Right lung (tissue), 5 donors: ENCODE data around the gene PTPN3. TPM values are rescaled to one million over a fixed set of nuclear protein-coding genes. Genes with fewer than 3 reads are reported as not detected.

Source experiments
- DNase-seq, 2 donors: peaks; one replicate each; pipeline ENCODE4 v3.0.0-alpha.2; 2013
- polyA plus RNA-seq, 5 donors: library from polyadenylated mRNA; unstranded; fragments of 120-200 nt; gene quantifications; one replicate each; pipeline versions ENCODE4 v1.2.1 to v1.2.3, GENCODE V29; 2013; ENCODE audit warnings: inconsistent platforms in 1 of 5, low replicate concordance in 1 of 5; ENCODE audit not compliant: insufficient read length in 5 of 5, insufficient read depth in 1 of 5

The PTPN3 gene
- polyA plus RNA-seq, 5 donors: 9.1 to 15.4 (median 12.7) TPM

DNA sequence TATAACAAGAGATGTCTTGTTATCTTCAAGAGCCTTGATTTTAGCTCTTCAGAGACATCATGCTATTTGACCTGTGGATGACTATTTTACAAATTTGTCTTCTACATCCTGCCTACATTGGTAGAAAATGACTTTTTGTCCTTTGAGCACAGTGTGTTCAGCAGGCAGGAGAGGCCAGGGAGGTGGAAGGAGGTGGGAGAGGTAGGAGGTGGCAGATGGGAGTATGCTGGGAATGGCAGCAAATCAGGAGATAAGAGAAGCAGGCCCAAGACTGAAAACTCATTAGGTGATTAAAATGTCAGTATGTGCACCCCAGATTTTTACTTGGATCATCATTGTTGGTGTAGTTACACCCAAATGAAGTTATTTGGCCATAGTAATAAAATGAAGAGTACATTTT lies 44.1 kb downstream of the PTPN3 start:
- no peak for DNase-seq

DNA sequence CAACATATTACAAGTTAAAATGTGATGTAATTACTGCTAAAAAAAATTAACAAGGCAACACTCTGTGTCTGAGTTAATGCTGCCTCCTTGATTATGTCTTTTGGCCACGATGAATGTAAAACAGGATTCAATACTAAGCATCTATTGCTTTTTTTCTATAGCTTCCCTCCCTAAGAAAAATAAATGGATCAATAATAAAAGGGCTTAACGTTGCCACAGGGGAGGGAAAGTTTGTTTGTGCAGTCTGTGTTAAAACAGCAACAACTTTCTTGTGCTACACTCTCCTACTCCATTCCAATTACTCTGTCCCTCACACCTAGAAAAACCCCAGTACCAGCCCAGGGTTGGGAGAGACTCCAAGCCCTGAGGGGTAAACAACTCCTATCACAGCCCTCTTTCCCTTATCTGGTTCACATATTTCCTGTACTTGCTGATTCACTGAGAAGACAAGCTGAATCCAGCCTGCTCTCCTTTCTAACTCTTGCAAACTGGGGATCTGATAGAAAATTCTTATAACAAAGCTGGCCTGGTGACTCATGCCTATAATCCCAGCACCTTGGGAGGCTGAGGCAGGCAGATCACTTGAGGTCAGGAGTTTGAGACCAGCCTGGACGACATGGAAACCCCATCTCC lies 44.8 kb downstream of the PTPN3 start:
- no peak for DNase-seq

DNA sequence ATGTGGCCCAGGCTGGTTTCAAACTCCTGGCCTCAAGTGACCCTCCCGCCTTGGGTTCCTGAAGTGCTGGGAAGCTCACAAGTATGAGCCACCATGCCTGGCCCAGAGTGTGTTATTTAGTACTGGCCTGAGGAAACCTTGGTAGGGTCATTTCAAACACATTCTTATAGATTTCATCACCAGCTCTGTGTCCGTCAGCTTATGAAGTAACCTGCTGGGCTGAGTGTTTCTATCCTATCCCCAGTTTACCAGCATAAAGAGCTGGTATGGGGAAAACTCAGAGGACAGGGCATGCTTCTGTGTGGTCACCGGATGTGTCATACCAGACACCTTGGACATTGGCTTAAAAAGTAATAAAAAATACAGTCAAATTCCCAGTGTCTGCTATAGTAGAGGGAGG lies 45.3 kb downstream of the PTPN3 start:
- no peak for DNase-seq

DNA sequence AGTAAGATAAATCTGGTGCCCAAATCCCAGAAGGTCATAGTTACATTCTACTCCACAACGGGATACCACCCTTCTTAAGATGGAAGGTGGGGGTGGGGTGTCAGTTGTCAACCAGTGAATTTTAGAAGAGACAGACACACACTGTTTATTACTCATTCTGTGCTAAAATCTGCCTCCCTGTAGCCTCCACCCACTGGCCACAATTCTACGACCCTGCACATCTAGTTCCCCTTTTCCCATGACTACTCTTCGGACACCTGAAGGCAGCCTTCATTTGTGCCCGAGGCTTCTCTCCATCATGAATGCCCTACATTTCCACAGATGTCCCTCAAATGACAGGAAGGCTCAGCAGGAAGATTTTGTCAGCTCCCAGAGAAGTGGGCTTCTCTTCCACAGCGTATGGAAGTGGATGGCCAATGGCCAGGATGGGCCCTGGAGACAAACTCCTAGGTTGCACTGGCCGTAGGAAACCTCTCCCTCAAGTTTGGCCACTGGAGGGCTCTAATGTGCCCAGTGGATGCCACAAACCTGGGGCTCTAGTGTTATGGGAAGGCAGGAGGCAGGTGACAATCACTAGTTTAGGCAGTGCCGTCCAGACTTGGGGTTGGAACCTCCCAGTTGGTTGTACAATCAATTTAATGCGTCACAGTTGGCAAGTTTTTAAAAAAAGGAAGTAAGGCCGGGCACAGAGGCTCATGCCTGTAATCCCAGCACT lies 46.6 kb downstream of the PTPN3 start:
- DNase-seq: no peak

DNA sequence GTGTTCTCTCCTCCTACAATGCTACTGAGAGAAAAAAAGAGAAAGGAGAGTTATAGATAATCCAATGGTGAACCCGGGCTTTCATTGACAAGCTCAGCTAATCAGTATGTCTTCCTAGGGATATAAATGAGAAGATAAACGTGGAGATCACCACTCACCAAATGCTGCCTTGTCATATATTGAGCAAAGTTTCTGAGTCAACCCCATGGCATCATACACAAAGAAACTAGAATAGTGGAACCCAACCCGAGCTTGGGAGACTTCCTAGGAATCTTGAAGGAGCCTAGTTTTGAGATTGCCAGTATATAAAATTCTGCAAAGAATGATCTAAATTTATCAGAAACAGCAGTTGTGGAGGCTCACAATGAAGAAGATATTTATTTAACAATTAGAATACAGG lies 47.8 kb downstream of the PTPN3 start:
- DNase-seq: no peak

DNA sequence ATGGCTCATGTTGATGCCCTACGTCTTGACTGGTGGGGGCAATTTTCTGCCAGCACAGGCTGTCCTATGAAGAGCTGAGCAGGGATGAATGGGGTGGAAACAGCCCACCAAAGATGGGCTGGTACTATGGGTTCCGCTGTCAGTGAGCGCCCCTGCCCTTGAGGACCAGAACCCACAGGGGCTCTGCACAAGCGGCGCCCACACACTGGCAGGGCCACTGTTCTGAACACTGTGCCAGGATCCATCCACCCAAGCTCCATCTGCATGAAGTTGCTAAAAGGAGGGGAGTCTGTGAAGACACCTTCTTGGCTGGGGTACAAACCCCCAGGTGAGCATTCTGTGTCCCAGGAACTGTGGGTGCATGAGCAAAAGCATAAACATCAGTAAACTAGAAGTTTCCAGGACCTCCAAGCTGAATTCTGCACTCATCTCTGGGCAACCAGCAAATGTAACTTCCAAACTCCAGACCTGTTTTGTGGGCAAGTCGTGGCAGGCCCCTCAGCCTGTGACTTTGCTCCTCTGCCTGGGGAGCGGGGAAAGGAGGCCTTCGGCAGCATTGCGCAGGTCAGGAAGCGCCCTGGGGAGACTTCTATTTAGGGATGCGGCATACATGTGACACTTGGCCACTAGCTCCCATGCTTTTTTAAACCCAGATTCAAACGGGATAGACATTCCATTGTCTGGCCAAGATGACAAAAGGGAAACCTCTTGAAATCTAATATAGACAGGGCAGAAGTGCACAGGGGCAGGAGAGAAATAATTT lies 48.9 kb downstream of the PTPN3 start:
- no peak for DNase-seq

DNA sequence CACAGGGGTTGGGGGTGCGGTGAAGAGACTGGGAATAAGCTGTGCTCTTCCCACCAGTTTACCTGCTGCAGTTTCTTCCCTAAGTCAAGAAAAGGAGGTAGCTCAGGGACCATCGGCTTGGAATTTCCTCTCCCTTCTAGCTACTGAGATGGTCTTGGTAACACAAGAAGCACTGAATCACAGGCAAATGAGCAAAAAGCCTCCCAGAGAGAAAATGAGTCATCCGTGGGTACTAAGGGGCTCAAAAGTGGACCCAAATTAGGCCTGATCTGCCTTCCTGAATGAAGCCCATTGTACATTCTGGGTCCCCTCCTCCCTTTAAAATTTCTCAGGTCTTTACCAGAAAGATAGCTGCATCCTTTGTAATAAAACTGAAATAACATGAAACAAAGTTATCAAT lies 49.9 kb downstream of the PTPN3 start:
- DNase-seq: no peak

DNA sequence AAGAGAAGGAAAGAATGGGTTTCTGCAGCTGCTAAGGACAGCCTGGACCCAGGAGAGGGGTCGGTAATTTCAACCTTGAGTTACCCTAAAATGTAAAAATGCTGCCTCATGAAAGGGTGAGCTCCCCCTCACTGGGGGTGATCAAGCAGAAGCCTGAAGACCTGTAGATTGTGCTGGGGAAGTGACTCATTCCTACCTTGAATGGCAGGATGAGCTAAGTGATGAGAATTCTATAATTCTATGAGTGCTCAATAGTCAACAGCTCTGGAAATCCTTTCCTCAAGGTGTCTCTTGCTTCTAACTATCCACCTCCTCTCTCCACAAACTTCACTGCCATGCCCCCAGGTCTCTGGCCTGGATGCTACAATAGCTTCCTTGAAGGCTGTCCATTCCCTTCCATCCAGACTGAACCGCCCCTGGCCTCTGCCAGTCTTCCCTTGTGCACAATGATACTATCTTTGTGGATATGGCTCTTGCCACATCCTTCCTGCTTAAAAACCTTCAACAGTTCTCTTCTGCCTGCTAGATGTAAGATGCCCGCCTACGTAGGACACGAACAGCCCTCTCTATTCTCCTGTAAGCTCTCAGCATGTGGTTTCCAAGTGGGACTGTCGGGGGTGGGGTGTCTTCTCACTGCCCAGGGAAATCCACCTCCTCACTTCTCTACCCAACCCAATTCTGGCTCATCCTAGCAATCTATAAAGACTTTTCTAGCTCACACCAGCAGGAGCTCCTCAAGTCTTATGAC lies 50.6 kb downstream of the PTPN3 start:
- no peak for DNase-seq

DNA sequence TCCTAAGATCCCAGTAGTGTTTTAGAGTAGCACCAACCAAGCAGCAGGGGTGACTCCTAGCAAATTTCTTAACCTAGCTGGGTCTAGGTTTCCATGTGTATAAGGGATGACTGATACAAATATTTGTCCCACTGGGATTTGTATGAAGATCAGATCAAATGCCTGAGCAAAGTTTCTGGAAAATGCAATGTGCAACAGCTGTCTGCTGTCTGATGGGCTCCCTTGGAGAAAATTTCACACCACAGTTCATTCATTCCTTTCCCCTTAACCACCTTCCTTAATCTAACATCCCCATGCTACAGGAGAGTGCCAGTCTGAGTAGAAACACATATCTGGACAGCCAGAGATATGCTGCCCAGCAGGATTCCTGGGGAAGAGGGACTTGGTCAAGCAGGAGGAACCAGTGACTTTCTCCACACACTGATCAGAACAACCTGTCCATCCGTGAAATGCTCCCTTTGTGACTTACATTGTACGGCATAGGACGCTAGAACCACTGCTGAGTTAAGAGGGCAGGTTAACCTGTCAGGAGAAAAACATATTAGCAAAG lies 53.3 kb downstream of the PTPN3 start:
- DNase-seq: no peak

DNA sequence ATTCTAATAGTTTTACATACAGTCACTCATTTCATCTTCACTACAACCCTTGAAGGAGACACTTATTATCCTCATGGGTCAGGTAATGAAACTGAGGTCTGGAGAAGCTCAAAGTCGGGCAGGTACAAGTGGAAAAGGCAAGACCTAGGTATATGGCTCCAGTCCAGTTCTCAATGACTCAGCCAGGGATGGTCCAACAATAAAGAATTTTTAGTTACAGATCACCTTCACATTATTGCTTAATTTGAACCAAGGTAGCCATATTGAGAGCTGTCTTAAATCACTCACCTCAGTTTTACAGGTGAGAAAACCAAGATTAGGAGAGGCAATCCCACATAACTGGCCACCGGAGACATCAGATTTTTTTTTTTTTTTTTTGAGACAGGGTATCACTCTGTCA lies 55.4 kb downstream of the PTPN3 start:
- no peak for DNase-seq

DNA sequence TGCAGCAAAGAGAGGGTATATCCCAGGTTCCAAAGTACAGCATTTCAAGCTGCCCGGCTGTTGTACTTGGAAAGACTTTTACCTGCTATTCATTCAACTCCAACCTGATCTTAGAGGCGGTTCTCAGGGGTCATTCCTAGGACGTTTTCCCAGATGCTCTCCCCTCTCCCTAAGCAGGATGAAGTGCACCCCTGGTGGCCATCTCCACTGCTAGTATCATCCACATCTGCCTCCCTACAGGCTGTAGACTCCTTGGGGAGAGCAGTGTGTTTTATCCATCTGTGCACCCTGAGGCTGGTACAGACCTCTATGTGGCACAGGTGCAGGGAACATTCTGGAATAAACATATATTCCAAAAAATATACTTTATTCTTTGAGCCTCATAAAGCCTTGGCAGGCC lies 56.8 kb downstream of the PTPN3 start:
- DNase-seq: no peak

DNA sequence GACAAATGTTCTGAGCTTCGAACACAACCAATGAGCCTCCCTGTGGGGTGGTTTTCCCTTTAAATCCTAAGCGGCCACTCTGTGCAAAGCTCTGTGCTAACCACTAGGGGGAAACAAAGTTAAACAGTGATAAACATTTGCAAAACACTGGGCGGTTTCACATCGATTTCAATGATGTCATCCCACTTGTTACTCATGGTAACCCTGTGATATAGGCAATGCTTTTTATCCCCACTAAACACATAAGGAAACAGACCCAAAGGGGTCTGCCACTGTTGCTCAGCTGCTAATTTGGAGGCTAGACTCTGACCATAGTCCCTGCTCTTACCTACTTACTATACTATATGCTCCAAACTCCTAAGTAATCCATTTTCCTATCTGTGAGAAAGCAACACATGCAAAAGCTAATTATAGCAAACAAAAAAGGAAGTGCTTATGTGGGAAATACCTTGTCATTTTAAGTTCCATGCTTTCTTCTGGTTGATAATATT lies 57.3 kb downstream of the PTPN3 start:
- DNase-seq: peak; percentile 42 to 52

DNA sequence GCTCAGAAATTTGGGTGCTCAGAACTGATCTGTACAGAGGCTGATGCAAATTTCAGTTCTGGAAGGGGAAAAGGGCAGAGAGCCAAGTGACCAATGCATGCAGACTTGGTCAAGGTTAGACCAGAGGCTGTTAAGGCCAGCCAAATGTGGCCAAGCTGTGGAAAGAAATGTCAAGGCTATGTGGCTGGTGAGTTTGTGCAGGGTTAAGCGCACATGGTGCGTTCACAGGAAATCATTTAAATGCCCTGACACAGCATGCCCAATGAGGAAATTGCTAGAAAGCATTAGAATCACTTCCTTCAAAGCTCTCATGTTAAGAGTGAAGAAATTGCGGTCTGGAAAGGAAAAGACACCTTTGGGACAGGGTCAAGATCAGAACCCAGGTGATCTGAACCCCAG lies 58.0 kb downstream of the PTPN3 start:
- DNase-seq: no peak

DNA sequence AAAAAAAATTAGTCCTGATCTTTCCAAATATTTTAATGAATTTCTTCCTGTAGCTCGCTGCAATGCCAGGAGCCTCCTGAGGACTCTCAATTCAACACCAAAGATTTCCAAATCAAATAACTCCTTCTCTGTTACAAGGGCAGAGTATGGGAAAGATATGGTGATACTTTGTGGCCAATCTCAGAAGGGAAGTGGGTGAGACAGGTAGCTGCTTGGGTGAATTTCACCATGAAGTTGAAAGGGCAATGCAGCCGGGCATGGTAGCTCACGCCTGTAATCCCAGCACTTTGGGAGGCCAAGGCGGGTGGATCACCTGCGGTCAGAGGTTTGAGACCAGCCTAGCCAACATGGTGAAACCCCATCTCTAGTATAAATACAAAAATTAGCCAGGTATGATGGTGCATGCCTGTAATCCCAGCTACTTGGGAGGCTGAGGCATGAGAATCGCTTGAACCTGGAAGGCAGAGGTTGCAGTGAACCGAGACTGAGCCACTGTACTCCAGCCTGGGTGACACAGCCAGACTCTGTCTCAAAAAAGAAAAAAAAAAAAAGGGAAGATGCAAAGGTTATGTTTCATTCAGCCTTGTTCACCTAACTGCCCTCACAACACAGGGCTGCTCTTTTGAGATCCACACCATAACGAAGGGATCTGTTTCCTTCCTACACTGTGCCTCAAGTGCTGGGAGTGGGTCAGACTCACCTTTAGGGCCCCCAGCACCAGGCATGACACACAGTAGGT lies 58.6 kb downstream of the PTPN3 start:
- DNase-seq: no peak

DNA sequence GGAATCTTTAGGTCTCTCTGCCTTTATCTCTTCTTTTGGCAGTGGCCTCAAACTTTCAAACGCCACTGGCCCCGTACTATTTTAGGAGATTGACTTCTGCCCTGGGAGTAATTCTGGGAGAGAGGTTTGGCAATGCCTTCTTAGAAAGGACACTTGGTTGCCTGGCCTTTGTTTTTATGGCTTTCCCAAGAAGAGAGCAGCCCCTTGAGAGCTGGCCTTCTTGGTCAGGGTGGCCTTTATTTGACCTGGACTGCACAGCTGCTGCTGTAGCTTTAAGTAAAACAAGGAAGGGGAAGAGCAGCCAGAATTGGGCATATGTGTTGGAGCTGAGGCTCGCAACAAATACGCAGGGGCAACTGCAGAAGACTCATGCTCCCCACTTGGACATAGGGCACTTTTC lies 60.8 kb downstream of the PTPN3 start:
- DNase-seq: no peak

DNA sequence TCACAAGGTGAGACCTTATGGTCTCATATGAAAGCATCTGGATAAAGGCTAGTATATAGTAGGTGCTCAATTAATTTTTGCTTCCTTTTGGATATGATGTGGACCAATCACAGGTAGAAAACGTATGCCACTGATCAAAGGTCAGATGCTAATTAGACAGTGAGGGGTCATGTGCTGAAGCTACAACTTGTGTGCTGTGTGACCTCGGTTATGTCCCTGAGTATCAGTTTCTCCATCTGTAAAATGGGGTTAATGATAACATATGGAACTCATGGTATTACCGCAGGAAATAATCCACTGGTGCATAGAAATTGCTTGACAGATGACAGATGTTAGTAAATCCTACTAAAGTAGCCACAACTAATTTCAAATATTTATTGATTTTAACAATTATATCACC lies 62.0 kb downstream of the PTPN3 start:
- DNase-seq: no peak

DNA sequence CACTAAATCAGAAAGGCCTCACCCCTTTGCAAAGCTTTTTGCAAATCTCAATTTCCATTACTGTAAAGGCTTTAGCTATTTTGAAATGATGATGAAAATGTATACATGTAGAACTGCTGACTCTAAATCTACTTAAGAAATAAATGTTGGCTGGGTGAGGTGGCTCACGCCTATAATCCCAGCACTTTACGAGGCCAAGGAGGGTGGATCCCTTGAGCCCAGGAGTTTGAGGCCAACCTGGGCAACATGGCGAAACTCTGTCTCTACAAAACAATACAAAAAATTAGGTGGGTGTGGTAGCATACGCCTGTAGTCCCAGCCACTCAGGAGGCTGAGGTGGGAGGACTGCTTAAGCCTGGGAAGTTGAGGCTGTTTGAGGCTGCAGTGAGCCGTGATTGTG lies 64.6 kb downstream of the PTPN3 start:
- DNase-seq: no peak

DNA sequence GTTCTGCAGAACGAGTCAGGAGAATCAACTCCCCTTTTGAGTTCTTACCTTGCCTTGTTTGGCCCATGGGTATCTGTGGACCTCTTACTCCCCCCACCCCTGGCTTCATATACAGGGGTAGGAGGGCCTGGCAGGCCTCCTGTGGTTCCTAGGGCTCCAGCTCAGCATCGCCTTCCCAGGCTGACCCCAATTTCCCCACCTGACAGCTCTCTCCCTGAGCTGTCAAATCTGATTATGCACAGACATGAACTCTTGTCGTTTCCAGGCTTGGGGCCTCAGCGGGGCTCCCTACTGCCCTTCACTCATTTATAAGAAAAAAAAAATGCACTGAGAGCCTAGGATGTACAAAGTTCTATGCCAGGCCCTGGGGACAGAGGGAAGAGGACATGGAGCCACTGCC lies 67.9 kb downstream of the PTPN3 start:
- DNase-seq: no peak

DNA sequence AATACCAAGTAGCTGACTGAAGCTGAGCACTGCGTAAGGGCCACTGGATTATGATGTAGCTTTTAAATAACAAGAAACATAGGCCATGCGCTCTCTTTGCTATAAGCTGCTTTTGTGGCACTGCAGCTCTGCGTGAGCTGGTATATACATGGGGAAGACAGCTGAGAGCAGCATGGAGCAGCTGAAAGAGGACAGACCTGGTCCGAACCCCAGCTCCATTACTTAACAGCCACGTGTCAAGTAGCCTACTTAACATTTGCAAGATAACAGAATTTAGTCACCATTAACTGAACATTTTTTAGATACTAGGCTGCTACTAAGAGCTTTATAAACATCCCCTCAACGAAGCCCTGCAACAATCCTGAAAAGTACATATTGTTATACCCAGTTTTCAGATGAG lies 69.3 kb downstream of the PTPN3 start:
- DNase-seq: no peak

DNA sequence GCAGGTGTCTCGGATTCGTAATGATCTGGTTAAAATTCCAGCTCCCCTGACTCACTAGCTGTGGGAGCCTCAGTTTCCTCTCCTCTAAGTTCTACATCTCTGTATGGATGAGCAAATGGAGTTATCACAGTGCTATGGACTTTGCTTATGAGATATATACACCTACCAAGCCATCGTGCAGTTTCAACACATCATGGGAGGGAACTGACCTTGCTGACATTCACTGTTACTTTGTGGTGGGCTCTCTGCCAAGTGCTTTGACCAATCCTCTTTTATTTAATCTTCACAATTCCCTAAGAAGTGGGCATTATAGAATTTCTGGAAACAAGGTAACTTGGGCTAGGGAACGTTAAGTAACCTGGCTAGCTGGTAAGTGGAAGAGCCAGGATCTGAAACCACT lies 70.2 kb downstream of the PTPN3 start:
- no peak for DNase-seq
